T1000 (cell line): ENCODE measurements around the gene PAM.

Experiments
- DNase-seq: peaks from one replicate; lab custom pipeline; 2025; ENCODE audit warnings: mixed read lengths; lab: John Stamatoyannopoulos, UW

PAM gene

GRCh38 chr5:102754767-102755431 is at the start of gene PAM:
Gene PAM (plus strand): TSS chr5:102755305. CDS start chr5:102866196, 110,891 bp downstream.
- peak; percentile 67 for DNase-seq

GRCh38 chr5:102711525-102712385 is 43.4 kb upstream of the PAM start:
- DNase-seq: no peak

DNA sequence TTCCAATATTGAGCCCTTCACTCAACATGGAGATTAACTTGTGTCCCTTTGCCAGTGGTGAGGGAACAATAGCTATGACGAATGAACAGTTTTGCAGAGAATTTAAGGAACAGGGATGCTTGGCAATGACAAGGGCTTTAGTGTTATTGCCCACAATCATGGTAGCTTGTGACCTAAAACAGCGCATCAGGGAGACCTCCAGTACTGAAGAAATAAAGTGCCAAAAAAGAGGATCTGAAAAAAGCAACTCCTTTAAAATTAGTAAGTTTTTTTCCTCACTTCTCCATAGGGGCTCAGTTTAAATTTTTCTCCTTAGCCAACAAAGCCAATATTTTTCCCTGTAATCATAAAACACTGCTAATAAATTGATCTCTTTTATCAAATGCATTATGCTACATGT is 41.8 kb upstream of the PAM start:
- no peak for DNase-seq

GRCh38 chr5:102713682-102714231 is 41.3 kb upstream of the PAM start:
- DNase-seq: no peak

- DNase-seq: no peak
These were observed 39.9 kb upstream of the PAM start for GRCh38 chr5:102715082-102715807.

DNA sequence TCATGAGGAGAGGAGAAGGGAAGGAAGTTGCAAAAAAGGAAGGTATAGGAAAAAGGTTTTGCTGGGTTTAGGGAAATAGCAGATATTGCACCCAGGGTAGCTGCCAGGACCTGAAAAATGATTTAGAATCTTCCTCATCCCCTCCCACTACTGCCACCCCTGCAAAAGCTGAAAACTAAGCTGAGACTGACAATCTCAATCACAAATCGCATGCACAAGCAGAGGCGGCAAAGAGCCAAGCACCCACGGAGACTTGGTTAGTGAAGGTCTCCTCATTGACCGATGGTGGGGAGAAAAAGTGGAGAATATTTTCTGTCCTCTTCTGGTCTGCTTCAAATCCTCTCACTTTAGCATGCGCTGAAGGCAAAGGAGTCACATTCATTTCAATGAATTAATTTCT is 39.1 kb upstream of the PAM start:
- DNase-seq: no peak

- no peak for DNase-seq
These were observed 36.3 kb upstream of the PAM start for GRCh38 chr5:102718819-102719218.

- DNase-seq: no peak
These were observed 35.2 kb upstream of the PAM start for GRCh38 chr5:102719886-102720285.

GRCh38 chr5:102720969-102721368 is 34.1 kb upstream of the PAM start:
- no peak for DNase-seq

DNA sequence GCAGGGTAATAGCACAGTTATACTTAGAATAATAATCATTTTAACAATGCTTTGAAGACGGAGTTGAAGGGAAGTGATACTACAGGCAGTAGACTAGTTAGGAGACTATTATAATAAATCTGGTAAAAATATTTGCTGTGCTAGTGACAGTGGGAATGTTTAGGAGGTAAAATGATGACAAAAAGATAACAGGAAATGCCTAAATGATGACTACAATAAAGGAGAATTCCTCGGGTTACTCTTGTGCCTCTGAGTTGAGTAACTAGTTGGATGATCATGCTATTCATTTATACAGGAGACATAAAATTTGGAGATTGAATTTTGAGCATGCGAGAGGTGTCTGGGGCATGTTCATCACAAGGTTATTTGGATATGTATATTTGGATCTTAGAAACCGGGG is 32.2 kb upstream of the PAM start:
- no peak for DNase-seq

DNA sequence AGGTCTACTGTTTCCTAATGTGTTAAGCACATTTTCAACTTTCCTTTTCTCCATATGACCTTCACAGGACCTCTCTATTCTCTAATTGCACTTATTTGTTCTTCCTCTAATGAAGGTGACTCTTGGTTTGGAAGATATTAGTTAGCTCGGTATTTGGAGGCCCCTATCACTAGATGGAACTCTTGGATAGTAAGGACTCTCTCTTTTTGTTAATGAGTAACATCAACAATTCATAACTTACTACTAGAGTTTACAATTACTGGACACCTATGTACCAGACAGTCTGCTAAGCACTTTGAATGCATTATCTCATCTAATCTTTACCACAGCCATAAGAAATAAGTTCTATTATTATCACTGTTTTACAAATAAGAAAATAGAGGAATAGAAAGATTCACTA is 23.4 kb upstream of the PAM start:
- no peak for DNase-seq

DNA sequence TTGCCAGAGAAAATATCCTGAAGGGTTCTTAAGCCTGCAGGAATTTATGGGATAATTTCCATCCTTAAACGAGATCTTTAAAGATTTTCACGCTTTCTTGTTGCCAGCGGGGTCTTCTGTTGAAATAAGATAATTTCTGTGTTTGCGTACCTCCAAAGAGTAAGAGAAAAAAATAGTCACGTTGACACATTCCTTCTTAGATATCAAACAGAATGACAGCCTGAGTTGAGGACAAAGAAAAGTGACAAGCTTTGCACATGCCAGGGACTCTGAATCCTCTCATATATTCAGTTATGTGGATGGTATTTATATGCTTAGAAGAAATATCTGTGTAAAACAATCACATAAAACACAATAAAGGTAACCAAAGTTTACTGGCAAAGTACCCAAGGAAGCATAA is 21.6 kb upstream of the PAM start:
- no peak for DNase-seq

GRCh38 chr5:102737161-102737560 is 17.9 kb upstream of the PAM start:
- DNase-seq: no peak

GRCh38 chr5:102737805-102738469 is 17.2 kb upstream of the PAM start:
- DNase-seq: no peak

DNA sequence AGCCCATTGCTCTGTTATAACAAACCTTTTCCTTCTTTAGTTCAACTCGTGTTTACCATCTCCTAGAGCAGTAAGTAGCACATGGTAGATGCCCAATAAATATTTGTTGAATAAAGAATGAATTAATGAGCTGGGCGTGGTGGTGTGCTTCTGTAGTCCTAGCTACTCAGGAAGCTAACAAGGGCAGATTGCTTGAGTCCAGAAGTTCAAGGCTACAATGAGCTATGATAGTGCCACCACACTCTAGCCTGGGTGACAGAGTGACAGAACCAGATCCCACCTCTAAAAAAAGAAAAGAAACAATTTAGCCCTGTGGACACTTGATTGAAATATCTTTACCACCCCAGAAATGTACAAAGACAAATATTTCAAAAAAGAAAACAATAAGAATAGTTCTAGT is 14.6 kb upstream of the PAM start:
- DNase-seq: no peak

- DNase-seq: no peak
These were observed 12.9 kb upstream of the PAM start for GRCh38 chr5:102742215-102742614.

DNA sequence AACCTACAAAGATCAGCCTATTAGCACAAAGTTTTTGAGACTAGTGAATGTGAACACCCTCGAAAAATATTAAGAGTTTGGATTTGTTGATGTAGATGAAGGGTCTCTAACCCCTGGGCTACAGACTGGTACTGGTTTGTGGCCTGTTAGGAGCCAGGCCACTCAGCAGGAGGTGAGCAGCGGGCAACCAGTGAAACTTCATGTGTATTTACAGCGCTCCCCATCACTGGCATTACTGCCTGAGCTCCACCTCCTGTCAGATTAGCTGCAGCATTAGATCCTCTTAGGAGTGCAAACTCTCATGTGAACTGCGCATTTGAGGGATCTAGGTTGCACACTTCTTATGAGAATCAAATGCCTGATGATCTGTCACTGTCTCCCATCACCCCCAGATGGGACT is 11.2 kb upstream of the PAM start:
- DNase-seq: no peak

GRCh38 chr5:102747386-102748166 is 7.5 kb upstream of the PAM start:
- DNase-seq: no peak

DNA sequence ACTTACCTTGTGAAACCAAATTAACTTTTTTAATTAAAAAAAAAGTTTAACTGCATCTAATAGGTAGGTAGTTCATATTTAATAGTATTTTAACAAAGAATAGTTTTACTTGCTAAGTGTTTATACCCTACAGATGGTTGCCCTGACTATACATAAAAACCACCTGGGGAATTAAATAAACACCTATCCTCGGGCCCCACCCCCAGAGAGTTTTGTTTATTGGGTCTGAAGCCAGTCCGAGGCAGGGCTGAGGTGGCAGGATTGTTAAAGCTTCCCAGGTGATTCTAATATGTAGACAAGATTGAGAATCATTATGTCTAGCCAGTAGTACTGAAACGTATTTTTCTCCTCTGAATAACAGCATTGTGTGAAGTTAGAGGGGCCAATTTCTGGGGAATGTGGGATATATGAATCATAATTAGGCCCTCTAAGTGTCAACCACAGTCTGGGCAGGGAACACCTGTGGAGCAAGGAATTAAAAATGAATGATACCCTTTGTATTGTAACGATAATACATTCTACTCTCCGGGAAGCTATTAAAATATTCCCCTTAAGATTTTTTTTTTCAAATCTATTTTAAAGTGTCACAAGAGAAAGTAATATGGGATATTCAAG is 5.6 kb upstream of the PAM start:
- DNase-seq: no peak

DNA sequence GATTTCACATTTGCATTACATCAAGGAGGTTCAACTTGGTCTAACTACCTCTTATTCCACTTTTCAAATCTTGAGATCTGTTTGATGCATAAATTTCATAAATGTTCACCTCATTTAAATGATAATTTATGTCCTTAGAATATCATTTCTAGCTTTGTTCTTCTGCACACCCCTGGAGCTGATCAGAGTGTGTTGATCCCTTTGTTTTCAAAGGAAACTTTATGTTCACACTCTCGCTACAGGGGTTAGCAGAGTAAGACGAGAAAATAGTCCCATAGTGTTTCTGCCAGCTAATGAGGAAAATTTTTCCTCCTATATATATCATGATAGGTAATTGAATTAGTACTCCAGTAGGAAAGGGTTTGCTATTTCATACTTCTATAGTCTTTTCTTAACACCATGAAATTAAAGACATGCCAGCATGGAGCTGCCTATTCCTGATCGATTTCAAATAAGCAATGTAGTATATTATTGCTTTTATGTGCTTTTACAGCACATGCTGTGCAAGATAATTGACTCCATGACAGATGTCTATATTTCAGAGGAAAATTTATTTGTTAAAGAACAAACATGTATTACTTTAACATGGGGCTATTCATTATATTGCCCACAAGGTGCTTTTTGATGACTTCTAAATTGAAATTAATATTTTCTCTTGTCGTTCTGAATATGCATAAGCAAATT is 4.8 kb upstream of the PAM start:
- no peak for DNase-seq
